ENCODE data around the gene POC1A.

The POC1A gene

DNA sequence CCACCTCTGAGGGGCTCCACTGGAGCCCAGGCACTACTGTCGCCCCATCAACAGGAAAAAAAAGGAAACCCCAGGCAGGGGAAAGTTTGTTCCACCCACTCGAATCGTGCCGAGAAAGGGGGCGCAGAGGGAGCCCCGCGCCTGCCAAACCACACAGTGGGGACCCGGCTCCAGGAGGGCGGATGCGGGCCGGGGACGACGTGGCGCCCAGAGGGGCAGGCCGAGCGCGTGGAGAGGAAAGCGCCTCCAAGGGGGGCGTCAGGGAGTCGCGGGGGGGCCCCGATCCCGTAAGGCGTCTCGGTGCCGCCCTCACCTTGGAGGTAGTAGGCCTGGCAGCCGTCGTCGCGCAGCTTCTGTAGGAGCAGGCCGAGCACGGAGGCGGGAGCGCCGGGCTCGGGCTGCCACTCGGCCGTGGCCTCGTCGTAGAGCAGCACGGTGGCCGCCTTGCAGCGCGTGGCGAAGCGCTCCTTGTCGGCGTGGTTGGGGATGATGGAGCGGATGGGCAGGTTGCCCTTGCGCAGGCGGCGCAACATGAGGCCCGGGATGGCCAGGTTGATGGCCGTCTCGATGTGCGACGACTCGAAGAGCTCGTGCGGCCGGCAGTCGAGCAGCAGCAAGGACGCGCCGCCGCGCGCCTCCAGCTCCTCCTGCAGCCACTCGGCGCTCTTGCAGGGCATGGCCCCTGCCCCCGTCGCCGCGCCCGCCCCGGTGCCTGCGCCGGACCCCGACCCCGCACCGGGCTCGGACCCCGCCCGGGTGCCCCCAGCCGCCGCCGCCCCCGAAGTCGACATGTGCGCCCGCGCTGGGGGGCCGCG lies 98.5 kb downstream of the POC1A start:
- in situ Hi-C loops (cut with MboI; ENCODE audit: low pct_unique_long_range_greater_than_20kb, low sequenced_read_pairs, unreplicated experiment) = no loop called here
- TF ChIP-seq, protein P1, sequence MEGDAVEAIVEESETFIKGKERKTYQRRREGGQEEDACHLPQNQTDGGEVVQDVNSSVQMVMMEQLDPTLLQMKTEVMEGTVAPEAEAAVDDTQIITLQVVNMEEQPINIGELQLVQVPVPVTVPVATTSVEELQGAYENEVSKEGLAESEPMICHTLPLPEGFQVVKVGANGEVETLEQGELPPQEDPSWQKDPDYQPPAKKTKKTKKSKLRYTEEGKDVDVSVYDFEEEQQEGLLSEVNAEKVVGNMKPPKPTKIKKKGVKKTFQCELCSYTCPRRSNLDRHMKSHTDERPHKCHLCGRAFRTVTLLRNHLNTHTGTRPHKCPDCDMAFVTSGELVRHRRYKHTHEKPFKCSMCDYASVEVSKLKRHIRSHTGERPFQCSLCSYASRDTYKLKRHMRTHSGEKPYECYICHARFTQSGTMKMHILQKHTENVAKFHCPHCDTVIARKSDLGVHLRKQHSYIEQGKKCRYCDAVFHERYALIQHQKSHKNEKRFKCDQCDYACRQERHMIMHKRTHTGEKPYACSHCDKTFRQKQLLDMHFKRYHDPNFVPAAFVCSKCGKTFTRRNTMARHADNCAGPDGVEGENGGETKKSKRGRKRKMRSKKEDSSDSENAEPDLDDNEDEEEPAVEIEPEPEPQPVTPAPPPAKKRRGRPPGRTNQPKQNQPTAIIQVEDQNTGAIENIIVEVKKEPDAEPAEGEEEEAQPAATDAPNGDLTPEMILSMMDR (IDR thresholded peaks at IDR 0.05; ENCODE audit: extremely low read depth, insufficient read depth, missing control alignments) = peak; percentile 31
- peak; percentile 73 for DNase-seq (ENCODE audit: low spot score)

DNA sequence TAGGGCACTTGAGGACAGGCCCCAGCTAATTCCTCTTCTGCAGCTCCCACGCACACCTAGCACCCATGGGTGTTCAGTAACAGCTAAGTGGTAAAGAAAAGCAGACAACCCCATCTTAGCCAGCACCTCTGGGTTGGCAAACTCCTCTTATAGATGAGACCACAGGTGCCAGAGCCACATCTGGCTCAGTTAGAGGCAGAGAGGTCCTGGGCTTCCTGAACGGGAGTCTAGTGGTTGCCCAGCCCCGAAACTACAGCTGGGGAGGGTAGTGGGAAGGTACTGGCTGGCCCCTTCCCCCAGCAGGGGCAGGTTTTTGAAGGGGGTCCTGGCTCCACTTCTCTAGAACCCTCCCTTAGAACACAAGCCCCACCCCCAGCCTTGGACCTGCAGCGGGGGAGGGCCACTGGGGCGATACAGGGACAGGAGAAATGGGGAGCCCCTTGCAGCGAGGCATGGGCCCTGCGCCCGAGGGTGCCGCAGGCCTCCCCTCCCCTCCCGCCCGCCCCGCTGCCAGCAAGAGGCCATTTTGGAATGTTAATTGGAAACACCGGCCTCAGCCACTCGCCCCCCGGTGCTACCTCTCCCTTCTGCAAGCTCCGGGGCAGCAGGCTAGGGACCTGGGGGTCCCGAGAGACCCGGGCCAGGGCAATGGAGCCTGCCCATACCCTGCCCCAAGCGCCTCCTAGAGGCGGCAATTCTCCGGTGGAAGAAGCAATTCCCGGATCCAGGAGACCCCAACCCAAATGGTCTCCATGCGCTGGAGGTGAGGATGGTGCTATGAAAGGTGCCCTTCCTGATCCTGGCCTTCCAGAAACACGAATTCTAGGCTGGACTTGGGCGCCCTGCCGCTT lies 99.3 kb downstream of the POC1A start:
- no peak for DNase-seq (ENCODE audit: low spot score)
- in situ Hi-C loops (cut with MboI; ENCODE audit: low pct_unique_long_range_greater_than_20kb, low sequenced_read_pairs, unreplicated experiment) = no loop called here
- TF ChIP-seq, protein P1 (IDR thresholded peaks at IDR 0.05; ENCODE audit: extremely low read depth, insufficient read depth, missing control alignments) = peak; percentile 36

DNA sequence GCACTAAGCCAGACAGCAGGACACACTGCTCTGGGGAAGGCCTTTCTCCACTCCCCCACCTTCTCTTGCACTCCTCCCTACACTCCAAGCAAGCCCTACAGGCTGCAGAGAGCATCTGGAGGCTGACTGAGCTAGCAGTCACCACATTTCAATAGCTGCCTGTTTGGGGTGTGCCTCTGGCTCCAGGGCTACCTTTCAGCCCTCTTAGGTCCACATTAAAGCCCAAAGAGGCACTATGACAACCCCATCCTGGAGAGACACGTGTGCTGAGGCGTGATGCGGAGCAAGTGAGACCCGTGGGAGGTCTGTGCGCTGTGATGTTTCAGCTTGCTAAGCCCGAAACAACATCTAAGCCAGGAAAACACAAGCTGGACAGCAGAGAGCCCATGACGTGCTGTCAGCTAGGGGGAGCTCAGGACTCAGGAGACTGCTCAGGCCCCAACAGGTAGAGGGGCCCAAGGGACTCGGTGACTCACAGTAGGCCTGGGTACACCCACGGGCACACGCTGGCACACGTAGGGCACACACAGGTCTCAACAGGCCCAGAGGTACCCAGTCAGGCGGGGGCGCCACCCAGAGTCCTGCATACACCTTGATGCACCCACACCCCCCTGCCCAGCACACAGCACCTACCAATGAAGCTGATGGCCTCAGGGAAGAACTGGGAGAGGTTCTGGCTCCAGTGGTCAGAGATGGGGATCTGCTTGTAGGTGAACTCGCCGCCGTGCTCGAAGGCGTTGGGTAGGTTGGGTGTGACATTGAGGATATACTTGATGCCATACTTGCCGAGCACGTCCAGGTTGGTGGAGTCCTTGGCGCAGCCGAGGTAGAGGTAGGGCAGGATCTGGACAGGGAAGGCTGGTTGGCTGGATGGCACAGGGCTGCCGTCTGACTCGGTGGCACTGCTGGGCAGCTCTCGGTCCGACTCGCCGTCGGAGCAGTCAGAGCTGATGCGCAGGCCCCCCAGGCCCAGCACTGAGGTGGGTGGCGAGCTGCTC lies 100.6 kb downstream of the POC1A start:
- TF ChIP-seq, protein P1 (IDR thresholded peaks at IDR 0.05; ENCODE audit: extremely low read depth, insufficient read depth, missing control alignments) = peak; percentile 79
- in situ Hi-C loops (cut with MboI; ENCODE audit: low pct_unique_long_range_greater_than_20kb, low sequenced_read_pairs, unreplicated experiment) = no loop called here
- DNase-seq (ENCODE audit: low spot score) = peak; percentile 66

DNA sequence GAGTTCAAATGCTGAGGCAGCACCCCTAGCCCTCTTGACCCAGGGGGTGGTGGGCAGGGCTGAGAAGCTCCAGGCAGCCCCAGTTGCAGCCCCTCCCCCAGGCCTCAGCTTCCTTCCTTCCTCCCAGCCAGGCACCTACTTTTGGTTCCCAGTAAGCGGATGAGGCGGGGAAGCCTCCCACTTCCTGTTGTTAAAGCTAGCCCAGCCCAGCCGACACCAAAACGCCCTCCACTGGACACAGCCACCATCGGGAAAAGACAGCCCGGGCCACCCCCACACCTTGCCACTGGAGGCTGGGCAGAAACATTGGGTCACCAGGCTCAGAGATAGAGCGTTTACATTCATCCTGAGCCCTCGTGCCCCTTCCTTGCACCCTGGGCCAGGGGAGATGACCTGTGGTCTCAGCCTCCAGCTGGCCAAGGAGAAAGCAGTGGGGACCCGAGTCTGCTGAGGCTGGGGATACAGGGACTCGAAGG lies 101.4 kb downstream of the POC1A start:
- TF ChIP-seq, protein P1 (IDR thresholded peaks at IDR 0.05; ENCODE audit: extremely low read depth, insufficient read depth, missing control alignments) = peak; percentile 32
- in situ Hi-C loops (cut with MboI; ENCODE audit: low pct_unique_long_range_greater_than_20kb, low sequenced_read_pairs, unreplicated experiment) = no loop called here
- peak; percentile 46 for DNase-seq (ENCODE audit: low spot score)

DNA sequence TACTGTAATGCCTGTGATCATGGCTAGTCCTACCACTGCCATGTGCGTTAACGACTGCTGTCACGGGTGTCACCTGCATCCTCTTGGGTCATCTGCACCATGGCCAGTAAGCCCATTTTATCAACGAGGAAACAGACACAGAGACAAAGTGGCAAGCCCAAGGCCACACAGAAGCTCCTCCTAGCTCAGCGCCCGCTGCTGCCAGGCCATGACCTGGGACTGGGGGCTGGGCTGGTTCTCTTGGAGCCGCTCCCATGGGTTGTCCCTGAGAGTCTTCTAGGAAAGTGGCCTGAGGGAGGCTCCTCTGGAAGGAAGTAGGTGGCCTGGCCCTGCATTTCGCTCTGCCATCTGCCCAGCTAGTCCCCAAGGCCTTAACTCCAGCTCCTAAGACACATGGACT lies 102.8 kb downstream of the POC1A start:
- DNase-seq (ENCODE audit: low spot score) = no peak
- in situ Hi-C loops (cut with MboI; ENCODE audit: low pct_unique_long_range_greater_than_20kb, low sequenced_read_pairs, unreplicated experiment) = no loop called here
- TF ChIP-seq, protein P1 (IDR thresholded peaks at IDR 0.05; ENCODE audit: extremely low read depth, insufficient read depth, missing control alignments) = no peak
